Measurements from ENCODE around the gene TUBB.
"Not testable (repeated sequence)": the region's sequence is repeated elsewhere in the genome, so short reads cannot be mapped to it uniquely, and the experiment has no call there.

TUBB gene

DNA sequence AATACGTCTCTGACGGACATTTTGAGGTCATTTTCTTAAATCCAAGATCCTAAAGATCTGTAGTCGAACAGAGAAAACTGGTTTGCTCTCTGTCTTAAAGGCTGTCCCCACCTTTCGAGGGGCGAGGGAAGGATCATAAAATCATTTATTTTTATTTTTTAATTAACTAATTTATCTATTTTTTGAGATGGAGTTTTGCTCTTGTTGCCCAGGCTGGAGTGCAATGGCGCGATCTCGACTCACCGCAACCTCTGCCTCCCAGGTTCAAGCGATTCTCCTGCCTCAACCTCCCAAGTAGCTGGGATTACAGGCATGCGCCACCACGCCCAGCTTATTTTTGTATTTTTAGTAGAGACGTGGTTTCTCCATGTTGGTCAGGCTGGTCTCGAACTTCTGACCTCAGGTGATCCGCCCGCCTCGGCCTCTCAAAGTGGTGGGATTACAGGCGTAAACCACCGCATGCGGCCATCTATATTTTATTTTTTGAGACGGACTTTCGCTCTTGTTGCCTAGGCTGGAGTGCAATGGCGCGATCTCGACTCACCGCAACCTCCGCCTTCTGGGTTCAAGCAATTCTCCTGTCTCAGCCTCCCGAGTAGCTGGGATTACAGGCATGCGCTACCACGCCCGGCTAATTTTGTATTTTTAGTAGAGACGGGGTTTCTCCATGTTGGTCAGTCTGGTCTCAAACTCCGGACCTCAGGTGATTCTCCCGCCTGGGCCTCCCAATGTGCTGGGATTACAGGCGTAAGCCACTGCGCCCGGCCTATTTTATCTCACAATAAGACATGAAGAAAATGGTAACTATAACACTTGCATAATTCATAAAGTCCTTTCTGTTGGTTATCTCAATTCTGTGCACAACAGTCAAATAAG lies 2.1 kb upstream of the TUBB start:
- not testable (repeated sequence) for DNase-seq (ENCODE audit: low read depth)

DNA sequence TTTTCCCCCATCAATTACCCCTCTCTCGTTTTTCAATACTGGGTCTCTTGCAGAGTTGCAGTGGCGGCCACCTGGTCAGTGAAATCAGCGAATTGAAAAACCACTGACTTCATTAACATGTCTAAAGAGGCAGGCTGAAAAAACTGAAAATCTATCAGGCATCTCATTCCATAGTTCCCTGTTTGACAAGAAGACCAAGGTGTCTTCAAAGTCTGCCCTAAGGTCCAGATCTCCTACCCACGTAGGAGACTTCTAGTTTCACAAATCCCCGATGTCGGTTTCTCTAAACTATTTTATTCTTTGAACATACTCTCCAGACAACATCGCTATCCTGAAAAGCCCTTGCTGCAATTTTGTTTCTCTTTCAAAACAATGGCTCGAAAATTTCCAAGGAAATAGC lies 796 bp upstream of the TUBB start:
- no peak for DNase-seq (ENCODE audit: low read depth)

DNA sequence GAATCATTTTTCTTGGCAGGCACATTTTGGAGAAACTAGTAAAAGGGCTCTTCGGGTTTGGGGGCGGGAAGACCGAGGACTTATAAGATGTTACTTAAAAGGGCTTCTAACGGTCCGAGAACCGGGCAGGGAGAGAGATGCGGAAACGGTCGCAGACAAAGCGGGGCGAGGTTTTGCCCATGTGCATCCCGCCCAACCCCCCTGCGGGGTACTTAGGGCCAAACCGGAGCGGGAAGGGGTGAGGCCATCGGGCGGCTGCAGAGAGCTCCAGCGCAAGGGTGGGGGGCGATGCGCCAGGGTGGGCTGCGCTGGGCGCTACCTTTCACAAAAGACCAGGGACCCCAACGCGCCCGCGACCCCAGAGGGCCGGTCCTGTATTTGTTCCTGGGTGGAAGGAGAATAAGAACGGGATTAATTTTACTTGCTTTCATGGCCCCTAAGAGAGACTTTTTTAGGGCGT lies 616 bp downstream of the TUBB start:
- DNase-seq (ENCODE audit: low read depth): peak; percentile 30

DNA sequence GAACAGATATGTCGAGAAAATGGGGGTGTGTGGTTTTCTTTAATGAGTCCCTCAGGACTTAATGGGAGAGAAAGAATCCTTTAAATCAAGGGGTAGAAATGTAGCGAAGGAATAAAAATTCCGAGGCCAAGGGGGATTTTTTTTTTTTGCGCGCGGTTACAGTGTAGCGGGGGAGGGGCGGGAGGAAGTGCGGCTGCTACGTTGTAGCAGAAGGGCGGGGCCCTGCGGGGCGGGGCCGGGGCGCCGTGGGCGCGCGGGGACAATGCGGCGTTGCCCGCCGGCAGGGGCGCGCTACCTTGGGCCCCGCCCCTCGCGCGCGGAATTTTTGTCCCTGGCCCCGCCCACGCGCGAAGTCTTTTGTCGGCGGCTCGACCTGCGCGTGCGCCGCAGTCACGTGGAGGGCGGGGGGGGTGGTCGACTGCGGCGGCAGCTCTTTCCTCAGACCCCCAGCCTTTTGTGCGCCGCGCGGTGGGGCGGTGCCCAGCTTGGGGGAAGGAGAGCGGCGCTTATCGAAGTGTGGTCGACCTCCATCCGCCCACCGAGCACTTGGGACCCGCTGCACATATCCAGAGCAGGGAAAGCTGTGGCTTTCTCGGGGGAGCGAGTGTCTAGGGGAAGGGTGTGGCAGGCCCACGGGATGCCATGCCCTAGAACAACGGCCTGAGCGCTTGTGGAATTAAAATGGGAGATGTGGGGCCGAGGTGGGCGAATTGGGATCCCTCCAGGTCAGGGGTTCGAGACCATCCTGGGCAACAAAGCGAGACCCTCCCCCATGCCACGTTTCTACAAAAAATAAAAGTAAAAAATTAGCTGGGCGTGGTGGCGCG lies 1.3 kb downstream of the TUBB start:
- peak; percentile 89 for DNase-seq (ENCODE audit: low read depth)

DNA sequence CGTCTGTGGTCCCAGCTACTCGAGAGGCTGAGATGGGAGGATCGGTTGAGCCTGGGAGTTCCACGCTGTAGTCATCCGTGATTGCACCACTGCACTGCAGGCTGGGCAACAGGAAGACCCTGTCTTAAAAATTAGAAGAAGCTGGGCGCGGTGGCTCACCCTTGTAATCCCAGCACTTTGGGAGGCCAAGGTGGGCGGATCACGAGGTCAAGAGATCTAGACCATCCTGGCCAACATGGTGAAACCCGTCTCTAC lies 1.8 kb downstream of the TUBB start:
- peak; percentile 51 for DNase-seq (ENCODE audit: low read depth)

DNA sequence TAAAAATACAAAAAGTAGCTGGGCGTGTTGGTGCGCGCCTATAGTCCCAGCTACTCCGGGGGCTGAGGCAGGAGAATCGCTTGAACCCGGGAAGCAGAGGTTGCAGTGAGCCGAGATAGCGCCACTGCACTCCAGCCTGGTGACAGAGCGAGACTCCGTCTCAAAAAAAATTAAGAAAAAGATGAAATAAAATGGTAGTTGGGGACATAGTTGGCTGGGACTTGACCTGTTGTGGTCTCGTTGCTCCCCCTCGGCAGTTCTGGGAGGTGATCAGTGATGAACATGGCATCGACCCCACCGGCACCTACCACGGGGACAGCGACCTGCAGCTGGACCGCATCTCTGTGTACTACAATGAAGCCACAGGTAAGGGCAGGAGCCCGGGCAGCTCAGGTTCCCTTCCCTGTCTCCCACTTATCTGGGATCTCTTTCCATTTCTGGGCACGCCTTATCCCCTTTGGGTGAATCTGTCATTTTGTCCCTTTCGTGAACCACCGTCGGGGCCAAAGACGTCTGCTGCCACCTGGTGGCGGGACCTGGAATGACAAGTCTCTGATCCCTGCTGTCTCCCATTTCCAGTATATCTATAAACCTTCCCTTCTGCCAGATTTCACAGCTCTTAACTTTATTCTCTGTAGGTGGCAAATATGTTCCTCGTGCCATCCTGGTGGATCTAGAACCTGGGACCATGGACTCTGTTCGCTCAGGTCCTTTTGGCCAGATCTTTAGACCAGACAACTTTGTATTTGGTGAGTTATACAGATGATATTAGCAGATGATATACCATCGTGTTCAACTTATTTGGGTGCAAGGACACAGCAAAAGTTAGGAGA lies 2.3 kb downstream of the TUBB start:
- DNase-seq (ENCODE audit: low read depth): peak; percentile 68

DNA sequence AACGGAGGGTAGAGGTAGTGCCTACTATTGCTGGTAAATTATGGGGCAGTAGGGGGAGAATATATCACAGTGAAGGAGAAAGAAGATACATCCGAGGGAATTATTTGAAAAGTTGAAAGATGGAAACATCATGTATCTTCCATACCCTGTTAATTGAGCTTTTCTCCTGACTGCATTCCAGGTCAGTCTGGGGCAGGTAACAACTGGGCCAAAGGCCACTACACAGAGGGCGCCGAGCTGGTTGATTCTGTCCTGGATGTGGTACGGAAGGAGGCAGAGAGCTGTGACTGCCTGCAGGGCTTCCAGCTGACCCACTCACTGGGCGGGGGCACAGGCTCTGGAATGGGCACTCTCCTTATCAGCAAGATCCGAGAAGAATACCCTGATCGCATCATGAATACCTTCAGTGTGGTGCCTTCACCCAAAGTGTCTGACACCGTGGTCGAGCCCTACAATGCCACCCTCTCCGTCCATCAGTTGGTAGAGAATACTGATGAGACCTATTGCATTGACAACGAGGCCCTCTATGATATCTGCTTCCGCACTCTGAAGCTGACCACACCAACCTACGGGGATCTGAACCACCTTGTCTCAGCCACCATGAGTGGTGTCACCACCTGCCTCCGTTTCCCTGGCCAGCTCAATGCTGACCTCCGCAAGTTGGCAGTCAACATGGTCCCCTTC lies 3.1 kb downstream of the TUBB start:
- DNase-seq (ENCODE audit: low read depth): not testable (repeated sequence)

DNA sequence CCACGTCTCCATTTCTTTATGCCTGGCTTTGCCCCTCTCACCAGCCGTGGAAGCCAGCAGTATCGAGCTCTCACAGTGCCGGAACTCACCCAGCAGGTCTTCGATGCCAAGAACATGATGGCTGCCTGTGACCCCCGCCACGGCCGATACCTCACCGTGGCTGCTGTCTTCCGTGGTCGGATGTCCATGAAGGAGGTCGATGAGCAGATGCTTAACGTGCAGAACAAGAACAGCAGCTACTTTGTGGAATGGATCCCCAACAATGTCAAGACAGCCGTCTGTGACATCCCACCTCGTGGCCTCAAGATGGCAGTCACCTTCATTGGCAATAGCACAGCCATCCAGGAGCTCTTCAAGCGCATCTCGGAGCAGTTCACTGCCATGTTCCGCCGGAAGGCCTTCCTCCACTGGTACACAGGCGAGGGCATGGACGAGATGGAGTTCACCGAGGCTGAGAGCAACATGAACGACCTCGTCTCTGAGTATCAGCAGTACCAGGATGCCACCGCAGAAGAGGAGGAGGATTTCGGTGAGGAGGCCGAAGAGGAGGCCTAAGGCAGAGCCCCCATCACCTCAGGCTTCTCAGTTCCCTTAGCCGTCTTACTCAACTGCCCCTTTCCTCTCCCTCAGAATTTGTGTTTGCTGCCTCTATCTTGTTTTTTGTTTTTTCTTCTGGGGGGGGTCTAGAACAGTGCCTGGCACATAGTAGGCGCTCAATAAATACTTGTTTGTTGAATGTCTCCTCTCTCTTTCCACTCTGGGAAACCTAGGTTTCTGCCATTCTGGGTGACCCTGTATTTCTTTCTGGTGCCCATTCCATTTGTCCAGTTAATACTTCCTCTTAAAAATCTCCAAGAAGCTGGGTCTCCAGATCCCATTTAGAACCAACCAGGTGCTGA lies 3.9 kb downstream of the TUBB start:
- DNase-seq (ENCODE audit: low read depth): not testable (repeated sequence)

DNA sequence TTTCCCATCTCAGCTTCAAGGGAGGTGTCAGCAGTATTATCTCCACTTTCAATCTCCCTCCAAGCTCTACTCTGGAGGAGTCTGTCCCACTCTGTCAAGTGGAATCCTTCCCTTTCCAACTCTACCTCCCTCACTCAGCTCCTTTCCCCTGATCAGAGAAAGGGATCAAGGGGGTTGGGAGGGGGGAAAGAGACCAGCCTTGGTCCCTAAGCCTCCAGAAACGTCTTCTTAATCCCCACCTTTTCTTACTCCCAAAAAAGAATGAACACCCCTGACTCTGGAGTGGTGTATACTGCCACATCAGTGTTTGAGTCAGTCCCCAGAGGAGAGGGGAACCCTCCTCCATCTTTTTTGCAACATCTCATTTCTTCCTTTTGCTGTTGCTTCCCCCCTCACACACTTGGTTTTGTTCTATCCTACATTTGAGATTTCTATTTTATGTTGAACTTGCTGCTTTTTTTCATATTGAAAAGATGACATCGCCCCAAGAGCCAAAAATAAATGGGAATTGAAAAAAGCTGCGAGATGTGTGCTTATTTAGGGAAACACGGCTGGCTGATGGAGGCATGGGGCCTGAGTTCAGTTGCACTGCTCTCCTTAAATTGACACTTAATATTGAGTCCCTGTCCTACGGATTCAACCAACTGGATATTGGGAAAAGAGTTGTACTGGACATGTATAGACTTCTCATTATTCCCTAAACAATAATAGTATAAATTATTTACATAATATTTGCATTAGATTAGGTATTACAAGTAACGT lies 4.9 kb downstream of the TUBB start:
- no peak for DNase-seq (ENCODE audit: low read depth)

DNA sequence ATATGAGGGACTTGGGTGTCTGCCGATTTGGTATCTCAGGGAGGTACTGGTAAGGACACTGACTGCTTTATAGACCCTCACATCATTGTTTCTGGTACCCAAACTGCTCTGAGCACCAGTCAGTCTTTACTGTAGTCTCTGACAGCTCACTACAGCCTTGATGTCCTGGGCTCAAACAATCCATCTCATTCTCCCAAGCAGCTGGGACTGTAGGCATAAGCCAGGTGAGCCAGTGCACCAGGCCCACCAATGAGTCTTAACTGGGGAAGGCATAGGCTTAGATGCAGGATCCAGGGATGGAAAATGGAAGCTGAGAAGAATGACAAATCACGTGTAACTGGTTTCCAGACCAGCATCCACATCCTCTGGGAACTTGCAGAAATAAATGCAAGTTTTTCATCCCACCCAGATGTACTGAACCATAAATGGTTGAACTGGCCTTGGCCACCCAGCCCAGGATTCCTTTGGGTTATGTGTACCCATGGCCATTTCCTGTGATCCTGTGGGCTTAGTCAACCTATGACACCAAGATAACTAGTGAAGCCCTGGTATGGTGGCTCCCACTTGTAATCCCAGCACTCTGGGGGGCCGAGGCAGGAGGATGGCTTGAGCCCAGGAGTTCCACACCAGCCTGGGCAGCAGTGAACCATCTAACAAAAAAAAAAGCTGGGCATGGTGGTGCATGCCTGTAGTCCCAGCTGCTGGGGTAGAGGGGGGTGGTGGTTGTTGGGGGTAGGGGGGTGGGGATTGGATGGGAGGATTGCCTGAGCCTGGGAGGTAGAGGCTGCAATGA lies 5.8 kb downstream of the TUBB start:
- peak; percentile 27 for DNase-seq (ENCODE audit: low read depth)

DNA sequence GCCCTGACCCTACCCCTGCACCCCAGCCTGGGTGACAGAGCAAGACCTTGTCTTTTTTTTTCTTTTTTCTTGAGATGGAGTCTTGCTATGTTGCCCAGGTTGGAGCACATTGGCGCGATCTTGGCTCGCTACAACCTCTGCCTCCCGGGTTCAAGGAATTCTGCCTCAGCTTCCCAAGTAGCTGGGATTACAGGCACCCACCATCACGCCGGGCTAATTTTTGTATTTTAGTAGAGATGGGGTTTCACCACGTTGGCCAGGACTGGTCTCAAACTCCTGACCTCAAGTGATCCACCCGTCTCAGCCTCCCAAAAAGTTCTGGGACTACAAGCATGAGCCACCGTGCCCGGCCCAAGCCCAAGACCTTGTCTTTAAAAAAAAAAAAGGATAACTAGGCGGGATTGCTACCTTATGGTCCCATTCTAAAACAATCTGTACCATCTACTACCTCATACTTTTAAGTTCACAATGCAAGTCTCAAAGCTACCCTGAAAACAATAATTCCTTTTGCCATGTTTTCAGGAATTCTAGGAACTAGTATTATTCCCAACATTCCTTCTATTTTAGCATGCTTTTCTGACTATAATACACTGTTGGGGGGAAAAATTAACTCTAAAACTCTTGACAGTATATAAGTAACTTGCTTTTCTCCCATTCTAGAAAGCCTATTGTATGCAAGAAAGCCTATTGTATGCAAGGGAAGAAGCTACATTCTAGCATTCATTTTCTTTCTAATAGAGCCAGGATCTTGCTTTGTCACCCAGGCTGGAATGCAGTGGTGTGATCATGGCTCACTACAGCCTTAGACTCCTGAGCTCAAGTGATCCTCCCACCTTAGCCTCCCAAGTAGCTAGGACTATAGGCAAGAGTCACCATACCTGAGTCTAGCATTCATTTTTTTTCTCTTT lies 6.6 kb downstream of the TUBB start:
- DNase-seq (ENCODE audit: low read depth): no peak

DNA sequence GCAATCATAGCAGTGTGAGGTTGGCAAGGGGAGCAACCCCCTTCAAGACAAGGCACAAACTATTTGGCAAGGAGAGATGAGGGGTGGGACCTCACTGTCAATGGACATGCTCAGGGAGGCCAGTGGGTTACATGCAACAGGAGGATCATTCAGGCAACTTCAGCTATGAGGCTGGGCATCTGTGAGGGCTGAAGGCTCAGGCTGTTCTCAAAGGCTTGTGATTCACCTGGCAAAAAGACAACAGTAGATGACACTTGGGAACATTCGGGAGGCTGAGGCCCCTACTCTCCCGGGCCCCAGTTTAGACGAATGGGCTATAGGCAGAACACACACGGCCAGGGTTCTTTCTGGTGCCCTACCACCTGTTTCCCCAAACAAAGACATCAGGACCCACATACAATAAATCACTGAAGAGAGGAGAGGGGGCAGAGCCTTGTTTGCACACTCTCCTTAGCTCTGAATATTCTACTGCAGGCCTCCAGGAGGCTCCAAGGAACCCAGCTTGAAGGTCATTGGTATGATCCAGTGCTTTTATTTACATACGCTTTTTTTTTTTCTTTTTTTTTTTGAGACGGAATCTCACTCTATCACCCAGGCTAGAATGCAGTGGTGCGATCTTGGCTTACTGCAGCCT lies 7.9 kb downstream of the TUBB start:
- DNase-seq (ENCODE audit: low read depth): peak; percentile 68

DNA sequence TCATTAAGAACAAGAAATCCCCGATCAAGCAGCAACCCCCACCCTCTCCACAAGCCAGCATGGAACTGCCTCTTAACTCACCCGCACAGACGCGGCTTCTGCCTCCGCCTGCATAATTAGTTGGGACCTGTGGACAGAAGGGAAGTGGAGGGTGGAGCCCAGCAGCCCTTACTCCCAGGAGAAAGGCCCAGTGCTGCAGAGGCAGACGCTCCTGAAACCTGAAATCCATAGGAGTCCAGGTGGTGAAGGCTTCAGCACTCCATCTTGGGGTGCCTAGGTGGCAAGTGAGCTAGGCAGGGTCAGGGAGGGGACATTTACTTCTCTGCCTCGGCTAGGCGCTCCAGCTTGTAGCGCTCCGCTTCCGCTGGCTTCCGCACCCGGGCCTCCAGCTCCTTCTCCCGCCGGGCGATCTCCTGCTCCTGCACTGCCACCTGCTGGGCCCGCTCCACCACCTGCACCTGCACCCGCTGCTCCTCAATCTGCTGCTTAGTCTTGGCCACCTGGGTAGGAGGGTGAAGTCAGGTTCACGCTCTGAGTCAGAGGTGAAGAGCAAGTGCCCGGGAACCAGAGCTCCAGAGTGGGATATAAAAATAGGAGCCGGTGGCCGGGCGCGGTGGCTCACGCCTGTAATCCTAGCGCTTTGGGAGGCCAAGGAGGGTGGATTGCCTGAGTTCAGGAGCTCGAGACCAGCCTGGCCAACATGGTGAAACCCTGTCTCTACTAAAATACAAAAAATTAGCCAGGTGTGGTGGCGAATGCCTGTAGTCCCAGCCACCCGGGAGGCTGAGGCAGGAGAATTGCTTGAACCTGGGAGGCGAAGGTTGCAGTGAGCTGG lies 10.7 kb downstream of the TUBB start:
- no peak for DNase-seq (ENCODE audit: low read depth)

DNA sequence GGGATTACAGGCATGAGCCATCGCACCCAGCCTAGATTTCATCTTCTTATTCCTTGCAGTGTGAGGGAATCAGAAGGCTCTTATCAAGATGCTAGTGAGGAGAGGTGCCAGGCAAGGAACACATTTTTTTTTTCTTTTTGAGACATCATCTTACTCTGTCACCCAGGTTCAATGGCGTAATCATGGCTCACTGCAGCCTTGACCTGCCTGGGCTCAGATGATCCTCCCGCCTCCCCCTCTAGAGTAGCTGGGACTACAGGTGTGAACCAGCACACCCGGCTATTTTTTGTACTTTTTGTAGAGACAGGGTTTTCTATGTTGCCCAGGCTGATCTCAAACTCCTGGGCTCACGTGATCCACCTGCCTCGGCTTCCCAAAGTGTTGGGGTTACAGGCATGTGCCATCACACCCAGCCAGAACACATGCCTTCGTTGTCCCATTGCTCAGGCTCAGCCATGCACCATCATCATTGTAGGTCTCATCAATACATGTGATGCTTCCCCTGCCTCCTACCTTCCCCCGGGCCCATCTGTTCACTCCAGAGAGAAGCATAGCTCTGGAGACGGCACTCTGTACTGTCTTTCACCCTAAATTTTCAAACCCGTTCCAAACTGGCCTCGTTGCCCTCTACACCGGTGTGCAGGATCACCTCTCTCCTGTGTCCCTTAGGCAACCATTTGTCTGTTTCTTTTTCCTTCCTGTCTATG lies 12.2 kb downstream of the TUBB start:
- no peak for DNase-seq (ENCODE audit: low read depth)

DNA sequence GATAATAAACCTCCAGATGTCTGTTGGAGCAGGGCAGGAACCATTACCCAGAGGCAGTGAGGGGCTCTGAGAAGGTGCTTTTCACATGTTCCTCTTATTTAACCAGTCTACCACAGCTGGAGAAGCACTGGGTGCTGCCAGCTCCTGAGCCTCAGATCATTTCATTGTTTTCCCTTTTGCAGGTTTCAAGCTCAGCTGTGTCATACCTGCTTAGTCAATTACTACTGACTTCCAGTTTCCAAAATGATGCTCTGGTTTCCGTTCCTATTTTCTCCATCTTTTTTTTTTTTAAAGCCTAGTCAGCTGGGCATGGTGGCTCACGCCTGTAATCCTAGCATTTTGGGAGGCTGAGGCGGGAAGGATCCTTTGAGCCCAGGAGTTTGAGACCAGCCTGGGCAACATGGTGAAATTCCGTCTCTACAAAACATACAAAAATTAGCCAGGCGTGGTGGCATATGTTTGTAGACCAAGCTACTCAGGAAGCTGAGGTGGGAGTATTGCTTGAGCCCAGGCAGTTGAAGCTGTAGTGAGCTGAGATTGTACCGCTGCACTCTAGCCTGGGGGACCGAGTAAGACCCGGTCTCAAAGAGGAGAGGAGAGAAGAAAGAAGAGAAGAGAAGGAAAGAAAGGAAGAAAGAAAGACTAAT lies 15.6 kb downstream of the TUBB start:
- DNase-seq (ENCODE audit: low read depth): no peak

DNA sequence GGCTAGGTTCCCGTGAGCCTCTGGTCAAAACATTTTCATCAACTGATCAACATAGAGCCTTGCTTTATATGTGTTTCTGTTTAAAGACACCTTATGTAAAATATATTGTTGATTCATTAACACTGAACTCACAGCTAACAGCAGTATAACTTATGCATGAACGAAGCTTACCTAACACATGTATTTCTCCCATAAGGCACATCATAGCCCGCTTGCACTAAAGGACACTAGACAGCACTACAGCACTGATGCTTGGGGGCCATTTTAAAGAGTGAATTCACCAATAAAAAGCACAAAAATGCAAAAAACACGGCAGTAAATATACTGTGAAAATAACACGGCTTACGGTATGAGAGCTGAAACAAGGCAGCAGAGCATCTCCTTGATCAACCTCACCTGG lies 18.4 kb downstream of the TUBB start:
- no peak for DNase-seq (ENCODE audit: low read depth)

Data from fibroblast of gingiva (primary cell).